Measurements from ENCODE around the gene SPOPL. TPM values are rescaled to one million over a fixed set of nuclear protein-coding genes. Genes with fewer than 3 reads are reported as not detected.

Gene SPOPL
- total and polyA plus RNA-seq, 2 donors (not counting 1 experiment from before 2014, with no cell fraction given): 11.5 to 15.2 TPM

DNA sequence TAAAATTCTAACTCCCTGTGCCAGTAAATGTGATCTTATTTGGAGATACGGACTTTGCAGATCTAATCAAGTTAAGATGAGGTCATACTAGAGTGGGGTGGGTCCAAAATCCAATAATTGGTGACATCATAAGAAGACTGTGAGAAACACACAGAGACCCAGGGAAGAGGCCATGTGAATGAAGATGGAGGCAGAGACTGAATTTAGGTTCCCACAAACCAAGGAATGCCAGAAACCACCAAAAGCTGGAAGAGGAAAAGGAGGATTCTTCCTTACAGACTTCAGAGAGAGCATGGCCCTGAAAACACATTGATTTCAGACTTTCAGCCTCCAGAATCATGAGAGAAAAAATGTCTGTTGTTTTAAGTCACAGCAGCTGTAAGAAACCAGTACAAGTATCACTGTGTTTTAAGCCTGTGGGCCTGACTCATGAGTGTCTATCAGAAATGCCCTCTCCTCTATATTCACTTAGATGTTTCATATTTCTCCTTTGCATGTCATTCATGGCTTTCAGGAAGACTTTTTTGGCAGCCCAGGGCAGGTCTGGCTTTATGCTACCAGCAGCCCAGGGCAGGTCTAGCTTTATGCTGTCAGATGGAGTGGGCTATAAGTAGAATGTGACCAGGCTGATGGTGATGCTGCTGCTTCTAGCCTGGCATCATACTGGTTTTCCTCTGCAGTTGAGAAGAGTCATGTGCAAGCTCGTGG, 100.0 kb downstream of the SPOPL start:
- H3K27ac ChIP-seq (ENCODE audit: insufficient read depth, low read length): no peak overlapping the region
- H4K20me1 ChIP-seq (ENCODE audit: control insufficient read depth, extremely low read depth, insufficient read depth, low read length): no peaks in the 10 kb centered on the region
- DNase-seq (ENCODE audit: low read depth in 2 of 2): peak in 1 of 2 donors; percentile 21
- no peaks in the 10 kb centered on the region for H3K79me2 ChIP-seq (ENCODE audit: control insufficient read depth, insufficient read depth, low read length)
- no peak overlapping the region for H2AFZ ChIP-seq (ENCODE audit: low read length)
- H3K36me3 ChIP-seq (ENCODE audit: control insufficient read depth, insufficient read depth, low read length): no peaks in the 10 kb centered on the region
- no peak for TF ChIP-seq EZH2 (IDR thresholded peaks at IDR 0.05; ENCODE audit: low read length, missing control alignments)
- TF ChIP-seq, protein P1, sequence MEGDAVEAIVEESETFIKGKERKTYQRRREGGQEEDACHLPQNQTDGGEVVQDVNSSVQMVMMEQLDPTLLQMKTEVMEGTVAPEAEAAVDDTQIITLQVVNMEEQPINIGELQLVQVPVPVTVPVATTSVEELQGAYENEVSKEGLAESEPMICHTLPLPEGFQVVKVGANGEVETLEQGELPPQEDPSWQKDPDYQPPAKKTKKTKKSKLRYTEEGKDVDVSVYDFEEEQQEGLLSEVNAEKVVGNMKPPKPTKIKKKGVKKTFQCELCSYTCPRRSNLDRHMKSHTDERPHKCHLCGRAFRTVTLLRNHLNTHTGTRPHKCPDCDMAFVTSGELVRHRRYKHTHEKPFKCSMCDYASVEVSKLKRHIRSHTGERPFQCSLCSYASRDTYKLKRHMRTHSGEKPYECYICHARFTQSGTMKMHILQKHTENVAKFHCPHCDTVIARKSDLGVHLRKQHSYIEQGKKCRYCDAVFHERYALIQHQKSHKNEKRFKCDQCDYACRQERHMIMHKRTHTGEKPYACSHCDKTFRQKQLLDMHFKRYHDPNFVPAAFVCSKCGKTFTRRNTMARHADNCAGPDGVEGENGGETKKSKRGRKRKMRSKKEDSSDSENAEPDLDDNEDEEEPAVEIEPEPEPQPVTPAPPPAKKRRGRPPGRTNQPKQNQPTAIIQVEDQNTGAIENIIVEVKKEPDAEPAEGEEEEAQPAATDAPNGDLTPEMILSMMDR (conservative IDR thresholded peaks at IDR 0.05 in 1 of 2, IDR thresholded peaks at IDR 0.05 in 1 of 2; ENCODE audit: low read depth in 1 of 2, low read length in 2 of 2): no peak
- no peaks in the 10 kb centered on the region for H3K9me3 ChIP-seq (ENCODE audit: control insufficient read depth, insufficient read depth, low read depth, low read length)
- no peak overlapping the region for H3K9ac ChIP-seq (ENCODE audit: insufficient read depth, low read length)
- no peak overlapping the region for H3K4me2 ChIP-seq (ENCODE audit: extremely low read depth, insufficient read depth, low read length)
- H3K4me3 ChIP-seq (replicated peaks in 1 of 4; ENCODE audit: control extremely low read depth in 1 of 4, insufficient read depth in 1 of 4, low read depth in 3 of 4, low read length in 4 of 4): no peak overlapping the region
- H3K27me3 ChIP-seq (ENCODE audit: control insufficient read depth, insufficient read depth, low read length): no peaks in the 10 kb centered on the region
- H3K4me1 ChIP-seq (ENCODE audit: control insufficient read depth, extremely low read depth, insufficient read depth, low read length): no peaks in the 10 kb centered on the region

DNA sequence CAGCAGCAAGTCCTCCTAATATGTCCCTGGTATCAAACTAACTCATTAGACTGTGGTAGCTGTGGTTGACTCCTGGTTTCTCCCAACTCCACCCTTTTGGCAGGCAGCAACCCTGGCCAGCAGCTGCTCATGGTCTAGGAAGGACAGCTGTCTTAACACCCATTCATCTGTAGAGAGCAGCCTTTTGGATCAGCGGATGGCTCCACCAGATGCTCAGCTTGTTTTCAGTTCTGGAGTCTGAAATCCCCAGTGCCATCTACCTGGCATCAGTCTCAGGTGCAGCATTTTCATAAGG, 100.5 kb downstream of the SPOPL start:
- Histone ChIP-seq H3K4me1 (ENCODE audit: control insufficient read depth, extremely low read depth, insufficient read depth, low read length) (no peaks in the 10 kb centered on the region), H3K36me3 (ENCODE audit: control insufficient read depth, insufficient read depth, low read length) (no peaks in the 10 kb centered on the region), H4K20me1 (ENCODE audit: control insufficient read depth, extremely low read depth, insufficient read depth, low read length) (no peaks in the 10 kb centered on the region), H3K9me3 (ENCODE audit: control insufficient read depth, insufficient read depth, low read depth, low read length) (no peaks in the 10 kb centered on the region), H3K9ac (ENCODE audit: insufficient read depth, low read length) (no peak overlapping the region), H3K4me2 (ENCODE audit: extremely low read depth, insufficient read depth, low read length) (no peak overlapping the region), H3K79me2 (ENCODE audit: control insufficient read depth, insufficient read depth, low read length) (no peaks in the 10 kb centered on the region), H2AFZ (ENCODE audit: low read length) (no peak overlapping the region), H3K4me3 (replicated peaks in 1 of 4; ENCODE audit: control extremely low read depth in 1 of 4, insufficient read depth in 1 of 4, low read depth in 3 of 4, low read length in 4 of 4) (no peak overlapping the region), H3K27me3 (ENCODE audit: control insufficient read depth, insufficient read depth, low read length) (no peaks in the 10 kb centered on the region), H3K27ac (ENCODE audit: insufficient read depth, low read length) (no peak overlapping the region)
- TF ChIP-seq, protein P1 (conservative IDR thresholded peaks at IDR 0.05 in 1 of 2, IDR thresholded peaks at IDR 0.05 in 1 of 2; ENCODE audit: low read depth in 1 of 2, low read length in 2 of 2): no peak
- no peak for TF ChIP-seq EZH2 (IDR thresholded peaks at IDR 0.05; ENCODE audit: low read length, missing control alignments)
- peak in 1 of 2 donors; percentile 11 for DNase-seq (ENCODE audit: low read depth in 2 of 2)

- Histone ChIP-seq H2AFZ (ENCODE audit: low read length) (no peak overlapping the region), H3K9ac (ENCODE audit: insufficient read depth, low read length) (no peak overlapping the region), H4K20me1 (ENCODE audit: control insufficient read depth, extremely low read depth, insufficient read depth, low read length) (no peaks in the 10 kb centered on the region), H3K4me3 (replicated peaks in 1 of 4; ENCODE audit: control extremely low read depth in 1 of 4, insufficient read depth in 1 of 4, low read depth in 3 of 4, low read length in 4 of 4) (no peak overlapping the region), H3K9me3 (ENCODE audit: control insufficient read depth, insufficient read depth, low read depth, low read length) (no peaks in the 10 kb centered on the region), H3K27me3 (ENCODE audit: control insufficient read depth, insufficient read depth, low read length) (no peaks in the 10 kb centered on the region), H3K36me3 (ENCODE audit: control insufficient read depth, insufficient read depth, low read length) (no peaks in the 10 kb centered on the region), H3K79me2 (ENCODE audit: control insufficient read depth, insufficient read depth, low read length) (no peaks in the 10 kb centered on the region), H3K27ac (ENCODE audit: insufficient read depth, low read length) (no peak overlapping the region), H3K4me1 (ENCODE audit: control insufficient read depth, extremely low read depth, insufficient read depth, low read length) (no peaks in the 10 kb centered on the region), H3K4me2 (ENCODE audit: extremely low read depth, insufficient read depth, low read length) (no peak overlapping the region)
- no peak for TF ChIP-seq EZH2 (IDR thresholded peaks at IDR 0.05; ENCODE audit: low read length, missing control alignments)
- TF ChIP-seq, protein P1 (conservative IDR thresholded peaks at IDR 0.05 in 1 of 2, IDR thresholded peaks at IDR 0.05 in 1 of 2; ENCODE audit: low read depth in 1 of 2, low read length in 2 of 2): no peak
- no peak for DNase-seq (ENCODE audit: low read depth in 2 of 2)
Measured at GRCh38 chr2:138607746-138608145, 106.2 kb downstream of the SPOPL start.

All from fibroblast of lung (primary cell).